SIG-M5 (cell line): Measurements from ENCODE around the gene ANK3.

Experiments used
- DNase-seq: peaks from one replicate; lab custom pipeline; 2025; lab: John Stamatoyannopoulos, UW

Gene ANK3

DNA sequence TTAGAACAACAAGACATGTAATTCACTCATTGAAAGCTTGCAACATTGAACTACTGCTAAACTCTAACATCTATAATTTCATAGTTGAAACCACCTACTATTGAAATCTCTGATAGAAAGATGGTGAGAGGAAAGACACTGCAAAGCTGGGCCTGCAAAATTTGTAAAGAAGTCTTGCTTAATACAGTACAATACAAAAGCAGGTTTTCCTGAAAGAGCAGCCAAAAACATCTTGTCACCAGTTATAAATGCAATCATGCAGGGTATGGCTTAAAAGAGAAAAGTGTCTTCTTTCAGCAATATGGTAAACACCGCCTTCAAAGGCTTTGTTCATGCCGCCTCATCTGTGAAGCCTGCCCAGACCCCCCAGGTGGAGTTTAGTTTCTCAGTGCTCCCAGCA, 109.2 kb downstream of the ANK3 start:
- DNase-seq = no peak

DNA sequence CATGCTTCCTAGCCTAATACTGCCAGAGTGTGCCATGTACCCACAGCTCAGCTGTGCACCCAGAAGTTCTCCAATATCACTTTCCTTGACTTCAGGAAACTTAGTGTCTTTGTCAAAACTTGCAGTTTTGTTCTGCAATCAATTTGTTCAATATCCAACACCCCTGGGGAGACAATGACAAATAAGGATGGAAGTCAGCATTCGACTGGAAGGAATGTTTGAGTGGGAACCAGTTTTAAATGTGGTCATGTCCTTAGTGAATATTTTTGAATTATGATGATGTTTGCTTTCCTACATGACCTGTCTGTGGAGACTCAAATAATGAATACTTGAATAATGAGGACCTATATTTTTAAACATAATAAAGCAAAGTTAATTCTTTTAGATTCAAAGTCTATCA, 112.0 kb downstream of the ANK3 start:
- no peak for DNase-seq

DNA sequence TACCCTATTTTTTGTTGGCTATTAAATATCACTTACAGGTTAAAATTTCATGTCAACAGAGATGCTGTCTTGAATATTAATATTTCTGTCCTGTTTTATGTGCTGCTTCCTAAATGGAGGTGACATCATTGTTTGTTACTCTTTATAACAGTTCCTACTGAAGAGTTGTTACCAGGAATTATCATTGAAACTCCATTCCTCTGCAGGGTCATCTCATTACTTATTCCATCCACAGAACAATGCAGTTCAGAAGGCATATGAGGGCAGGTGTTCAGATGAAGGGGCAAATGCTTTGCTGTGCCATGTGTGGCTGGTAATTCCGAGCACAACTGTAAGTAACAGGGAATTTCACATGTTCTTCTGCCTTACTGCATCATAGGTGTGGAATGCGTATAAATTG, 113.4 kb downstream of the ANK3 start:
- no peak for DNase-seq

DNA sequence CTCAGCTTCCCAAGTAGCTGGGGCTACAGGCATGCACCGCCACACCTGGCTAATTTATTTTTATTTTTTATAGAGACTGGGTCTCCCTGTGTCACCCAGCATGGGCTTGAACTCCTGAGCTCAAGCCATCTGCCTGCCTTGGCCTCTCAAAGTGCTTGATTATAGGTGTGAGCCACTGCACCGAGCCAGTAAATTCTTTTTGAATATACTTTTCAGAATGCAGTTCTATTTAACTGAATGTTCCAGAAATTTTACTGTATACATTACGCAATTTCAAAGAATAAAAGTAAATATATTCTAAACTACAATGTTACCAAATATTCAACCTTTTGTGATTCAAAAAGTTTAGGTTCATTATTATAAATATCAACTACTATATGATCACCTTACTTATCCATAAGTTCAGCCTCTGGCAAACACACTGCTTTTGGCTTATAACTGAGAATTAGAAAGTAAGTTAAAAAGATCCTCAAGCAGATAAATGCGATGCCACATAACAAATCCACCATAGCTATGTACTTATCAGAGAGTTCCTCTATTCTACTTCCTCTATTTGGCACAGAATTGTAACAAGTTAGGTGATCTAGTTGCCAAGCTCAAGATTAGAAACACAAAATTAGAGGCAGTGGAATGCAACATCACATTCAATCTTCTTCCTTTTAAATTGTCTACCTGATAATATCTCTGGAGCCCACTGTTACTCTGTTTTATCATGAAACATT, 118.2 kb downstream of the ANK3 start:
- no peak for DNase-seq

DNA sequence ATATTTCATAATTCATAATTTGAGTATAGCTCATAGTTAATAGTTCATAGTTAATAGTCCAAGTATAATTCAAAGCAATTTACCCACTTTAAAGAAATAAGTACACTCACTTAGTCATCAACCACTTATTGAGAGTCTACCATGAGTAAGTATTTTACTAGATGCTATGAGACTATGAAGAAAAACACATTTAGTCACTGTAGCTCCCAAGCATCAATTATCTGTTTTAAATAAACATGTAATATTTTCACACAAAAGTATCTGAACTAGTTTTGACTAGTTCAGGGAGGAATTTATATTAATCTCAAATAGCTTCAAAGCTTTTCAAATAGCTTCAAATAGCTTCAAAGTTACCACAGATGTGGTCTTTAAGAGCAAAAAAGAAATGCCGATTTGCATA, 119.2 kb downstream of the ANK3 start:
- no peak for DNase-seq

DNA sequence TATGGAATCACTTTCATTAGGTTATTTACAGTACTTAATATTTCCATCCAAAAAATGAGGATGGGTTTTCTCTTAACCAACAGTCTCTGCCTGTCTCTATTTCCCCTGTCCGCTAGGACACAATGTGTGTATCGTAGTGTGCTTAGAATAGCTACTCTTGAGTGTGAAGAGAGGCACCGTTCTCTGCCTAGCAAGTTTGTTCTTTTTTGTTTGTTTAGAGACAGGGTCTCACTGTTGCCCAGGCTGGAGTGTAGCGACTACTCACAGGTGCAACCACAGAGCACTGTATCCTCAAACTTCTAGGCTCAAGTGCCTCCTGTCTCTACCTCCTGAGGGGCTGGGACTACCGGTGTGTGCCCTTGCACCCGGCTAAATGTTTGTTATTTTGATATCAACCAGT, 121.9 kb downstream of the ANK3 start:
- DNase-seq = no peak

DNA sequence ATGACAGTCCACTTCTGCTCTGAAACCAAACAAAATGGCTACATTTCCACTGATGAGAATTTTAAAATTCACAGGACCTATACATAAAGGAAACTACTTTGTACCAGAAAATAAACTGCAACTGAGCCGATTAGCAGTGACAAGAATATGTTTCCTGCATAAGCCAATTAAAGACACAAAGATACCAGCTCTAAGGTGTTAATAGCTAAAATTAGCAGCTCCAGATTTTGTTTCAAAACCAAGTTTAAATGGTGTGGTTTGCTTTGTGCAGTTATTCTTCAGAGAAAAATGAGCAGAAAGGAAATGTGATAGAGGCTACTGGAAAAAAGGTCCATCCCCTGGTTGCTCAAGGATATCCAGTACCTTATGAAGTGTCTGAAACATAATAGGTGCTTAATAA, 123.2 kb downstream of the ANK3 start:
- DNase-seq = no peak

DNA sequence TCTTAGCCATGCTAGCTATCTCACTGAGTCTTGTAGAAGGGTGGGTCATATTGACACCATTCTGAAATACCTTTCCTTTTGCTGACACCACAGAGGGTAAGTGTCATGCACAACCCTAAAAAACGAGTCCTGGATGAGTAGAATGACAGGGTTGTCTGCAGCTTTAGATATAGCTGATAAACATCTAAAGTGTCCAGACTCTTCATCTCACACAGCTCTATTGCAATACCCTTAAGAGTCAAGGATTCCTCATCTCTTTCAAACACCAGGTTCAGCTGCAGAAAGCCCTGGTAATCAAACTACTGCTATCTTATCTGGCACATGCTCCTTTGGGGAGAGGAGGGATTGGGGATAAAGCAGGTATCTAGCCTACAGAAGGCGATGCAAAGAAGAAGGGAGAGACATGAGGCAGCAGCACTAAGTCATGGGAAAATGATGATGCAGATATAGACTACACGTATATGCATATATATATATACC, 127.0 kb downstream of the ANK3 start:
- no peak for DNase-seq

DNA sequence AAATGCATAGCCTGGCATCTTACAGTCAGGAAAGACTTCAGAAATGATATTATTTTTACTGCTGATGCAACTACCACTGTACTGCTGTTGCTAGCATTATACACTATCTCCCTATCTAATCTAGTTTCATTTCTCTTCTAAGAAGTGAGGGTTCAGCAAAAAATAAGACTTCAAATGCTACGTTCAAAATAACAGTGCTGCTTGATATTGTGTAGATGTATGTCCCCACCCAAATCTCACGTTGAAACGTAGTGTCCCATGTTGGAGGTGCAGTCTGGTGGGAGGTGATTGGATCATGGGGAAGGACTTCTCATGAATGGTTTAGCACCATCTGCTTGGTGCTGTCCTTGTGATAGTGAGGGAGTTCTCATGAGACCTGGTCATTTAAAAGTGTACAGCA, 129.4 kb downstream of the ANK3 start:
- DNase-seq = no peak

DNA sequence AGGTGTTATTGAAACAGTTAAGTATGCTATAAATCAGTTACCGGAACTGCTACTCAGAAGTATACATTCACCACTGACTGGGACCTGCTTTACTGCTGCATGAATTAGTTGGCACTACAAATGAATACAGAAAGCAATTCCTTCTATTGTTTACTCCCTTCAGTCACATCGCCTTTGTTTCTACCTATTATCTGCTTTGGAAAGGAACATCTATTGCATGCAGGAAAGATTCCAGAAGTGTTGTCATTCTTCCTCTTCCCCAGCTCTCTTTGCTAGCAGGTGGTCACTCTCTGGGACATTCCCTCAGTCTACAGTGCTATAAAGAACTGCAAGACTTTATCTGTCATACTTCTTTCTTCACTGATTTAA, 131.3 kb downstream of the ANK3 start:
- no peak for DNase-seq

DNA sequence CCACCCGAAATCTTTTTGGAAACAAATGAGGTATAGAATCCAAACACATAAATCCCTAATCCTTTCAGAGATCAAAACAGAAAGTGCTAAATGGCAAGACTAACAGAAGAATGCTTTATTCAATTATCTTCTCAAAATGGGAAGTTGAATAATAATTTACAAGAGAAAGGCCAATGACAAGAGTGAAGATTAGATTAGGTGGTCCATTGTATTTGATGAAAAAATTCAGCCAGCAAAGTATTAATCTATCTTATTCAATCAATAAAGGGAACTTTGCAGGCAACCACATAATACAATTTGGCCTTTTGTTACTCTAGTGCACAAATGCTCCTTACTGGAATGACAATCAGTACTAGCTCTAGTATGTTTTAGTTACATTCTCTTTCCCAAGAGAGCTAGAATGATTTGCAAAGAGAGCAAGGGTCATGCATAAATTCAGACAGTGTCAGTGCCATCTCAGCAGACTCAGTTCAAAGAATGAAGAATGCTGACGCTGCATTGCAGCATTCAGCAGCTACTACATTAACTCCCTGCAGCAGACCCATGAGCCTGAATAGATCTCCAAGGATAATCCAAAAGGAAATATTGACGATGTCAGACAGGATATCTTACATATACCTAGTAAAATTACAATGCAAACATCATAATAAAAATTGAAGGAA, 131.8 kb downstream of the ANK3 start:
- no peak for DNase-seq

DNA sequence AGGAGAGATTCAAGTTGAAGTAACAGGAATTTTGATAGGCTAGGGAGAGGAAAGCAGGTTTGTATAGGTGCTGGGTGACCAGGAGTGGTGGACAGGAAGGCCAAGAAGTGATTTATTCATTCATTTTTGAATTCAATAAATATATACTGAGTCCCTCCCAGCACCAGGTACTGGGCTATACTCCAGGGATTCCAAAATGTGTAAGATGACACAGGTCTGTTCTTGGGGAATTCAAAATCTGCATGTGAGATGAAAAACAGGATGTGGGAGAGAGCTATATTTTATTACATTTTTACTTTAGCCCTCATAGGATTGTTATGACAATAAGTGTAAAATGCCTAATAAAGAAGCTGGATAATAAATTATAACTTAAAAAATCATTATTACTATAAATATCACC, 134.9 kb downstream of the ANK3 start:
- DNase-seq = no peak

DNA sequence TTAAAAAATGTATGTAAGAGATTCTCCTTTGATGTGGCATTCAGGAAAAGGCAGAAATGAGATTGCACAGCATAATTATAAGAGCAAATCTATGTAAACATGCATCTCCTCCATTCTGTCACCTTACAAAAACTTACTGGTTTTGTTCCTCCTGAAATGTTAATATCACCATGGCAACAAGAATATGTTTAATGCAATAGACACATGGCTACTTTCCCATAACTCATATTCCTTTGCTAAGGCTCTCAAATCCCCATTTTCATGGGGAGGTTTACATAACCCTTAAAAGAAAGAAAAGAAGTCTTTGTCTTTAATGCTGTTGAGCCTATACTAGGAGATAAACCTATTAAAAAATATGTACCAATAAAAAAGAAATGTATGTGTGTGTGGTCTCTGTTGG, 136.2 kb downstream of the ANK3 start:
- no peak for DNase-seq

DNA sequence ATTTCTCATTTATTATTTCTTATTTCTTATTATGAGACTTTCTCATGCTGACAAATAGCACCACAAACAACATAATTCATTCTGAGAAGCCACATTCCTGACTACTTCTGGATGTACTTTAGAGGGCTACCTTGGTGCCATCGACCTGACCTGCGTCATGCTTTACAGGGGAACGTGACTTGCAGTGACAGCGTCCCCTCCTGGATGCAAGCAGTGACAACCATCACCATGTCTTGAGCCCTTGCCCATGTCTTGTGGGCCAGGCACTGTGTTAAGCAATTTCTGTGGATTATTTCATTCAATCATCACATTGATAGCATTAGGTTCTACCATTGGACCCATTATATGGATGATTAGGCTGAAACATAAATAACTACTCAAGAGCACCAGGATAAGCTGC, 137.0 kb downstream of the ANK3 start:
- no peak for DNase-seq

DNA sequence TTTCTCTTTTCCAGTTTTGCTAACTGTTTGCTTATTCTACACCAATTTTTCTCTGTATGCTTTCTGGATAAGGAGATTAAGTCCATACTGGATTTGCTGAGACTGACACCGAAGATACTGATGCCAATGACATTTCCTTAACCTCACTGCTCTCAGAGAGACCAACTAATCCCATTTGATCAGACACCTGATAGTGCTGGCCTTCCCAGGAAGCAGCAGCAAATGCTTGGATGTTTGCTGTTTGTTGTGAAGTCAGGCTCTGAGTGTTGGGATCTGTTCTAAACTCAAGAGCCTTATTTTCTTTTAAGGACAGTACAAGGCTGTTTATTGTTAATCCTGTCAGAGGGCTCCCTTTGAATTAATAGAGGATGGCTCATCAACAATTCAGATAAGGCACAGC, 143.3 kb downstream of the ANK3 start:
- DNase-seq = no peak

DNA sequence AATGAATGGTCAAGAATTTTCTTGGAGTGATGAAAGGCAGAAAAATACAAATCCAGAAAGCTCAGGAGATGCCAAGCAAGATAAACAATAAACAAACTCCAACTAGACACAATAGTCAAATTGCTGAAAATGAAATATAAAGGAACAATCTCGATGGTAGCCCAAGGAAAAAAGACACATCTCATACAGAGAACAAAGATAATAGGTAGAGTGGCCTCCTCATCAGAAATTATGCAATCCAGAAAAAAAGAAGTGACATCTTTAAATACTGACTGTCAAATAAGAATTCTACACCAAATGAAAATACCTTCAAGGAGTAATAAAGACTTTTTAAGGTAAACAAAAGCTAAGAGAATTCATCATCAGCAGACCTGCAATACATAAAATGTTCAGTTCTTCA, 150.4 kb downstream of the ANK3 start:
- no peak for DNase-seq

DNA sequence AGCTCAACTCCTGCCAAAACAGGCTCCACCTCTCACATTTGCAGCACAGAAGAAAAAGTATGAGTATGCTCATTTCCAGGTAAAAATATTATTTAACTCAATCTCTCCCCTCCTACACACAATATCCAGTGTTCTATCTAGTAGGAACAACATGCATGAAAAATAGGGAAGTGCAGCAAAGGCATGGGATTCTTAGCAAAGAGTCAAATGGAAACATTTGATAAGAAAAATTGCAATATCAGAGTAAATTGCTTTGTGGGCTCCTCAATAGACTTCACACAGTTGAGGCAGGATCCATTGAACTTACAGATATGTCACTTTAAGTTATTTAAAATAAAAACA, 150.9 kb downstream of the ANK3 start:
- DNase-seq = no peak

DNA sequence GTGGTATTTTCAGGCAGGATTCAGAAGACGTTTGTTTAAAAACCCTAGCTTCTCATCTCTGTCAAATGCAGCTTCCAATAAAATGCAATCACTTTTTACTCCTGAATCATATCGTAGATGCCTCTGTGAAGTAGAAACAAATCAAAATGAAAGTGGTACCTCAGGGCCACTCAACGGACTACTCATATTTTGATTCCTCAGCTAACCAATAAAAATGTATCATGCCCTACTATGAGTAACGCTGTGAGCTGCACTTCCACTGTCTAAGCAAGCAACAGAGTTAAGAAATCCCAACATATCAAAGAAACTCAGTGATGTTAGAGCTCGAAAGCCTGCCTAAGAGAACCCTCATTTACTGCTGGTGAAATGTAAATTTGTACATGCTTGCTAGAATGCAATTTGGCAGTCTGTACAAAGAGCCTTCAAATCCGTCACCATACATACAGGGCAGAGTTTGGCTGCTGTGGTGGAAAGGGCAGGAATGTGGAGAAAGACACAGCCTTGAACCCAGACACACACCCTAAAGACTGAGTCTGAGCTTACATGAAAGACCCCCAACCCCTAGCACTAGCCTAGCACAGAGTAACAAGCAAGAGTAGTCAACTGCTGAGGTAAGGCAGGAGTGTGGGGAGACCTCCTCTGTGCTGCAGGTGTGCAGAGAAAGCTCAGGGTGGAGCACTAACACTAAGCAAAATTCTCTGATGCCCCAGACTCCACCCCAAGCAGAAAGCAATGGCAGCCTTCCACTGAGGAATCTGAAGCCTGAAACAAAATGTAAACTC, 151.5 kb downstream of the ANK3 start:
- no peak for DNase-seq

DNA sequence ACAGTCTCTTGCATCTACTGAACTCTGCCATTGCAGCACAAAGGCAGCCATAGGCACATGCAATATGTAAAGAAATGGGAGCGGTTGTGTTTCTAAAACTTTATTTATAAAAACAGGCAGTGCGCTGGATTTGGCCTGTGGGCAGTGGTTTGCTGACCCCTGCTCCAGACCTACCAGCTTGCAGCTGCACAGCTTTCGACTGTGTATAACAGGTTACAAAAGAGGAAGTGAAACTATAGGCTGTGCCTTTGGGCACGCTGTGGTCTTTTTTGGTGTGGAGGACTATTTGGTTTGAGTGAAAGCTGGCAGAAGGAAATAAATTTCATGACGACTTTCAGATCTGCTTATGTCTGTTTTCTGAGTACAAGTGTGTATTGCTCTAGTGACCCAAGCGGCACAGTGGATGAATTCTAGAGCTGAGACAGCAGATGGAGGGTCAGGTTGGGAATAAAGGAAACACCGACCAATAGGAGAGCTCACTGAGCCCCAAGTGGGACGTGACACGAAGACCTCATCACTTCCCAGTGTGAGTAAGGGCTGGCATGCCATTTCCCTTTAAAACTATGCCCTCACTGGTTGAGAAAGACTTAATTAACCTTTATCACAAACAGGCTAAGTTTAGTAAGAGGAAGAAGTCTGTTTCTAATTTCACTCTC, 152.7 kb downstream of the ANK3 start:
- DNase-seq = peak; percentile 82

DNA sequence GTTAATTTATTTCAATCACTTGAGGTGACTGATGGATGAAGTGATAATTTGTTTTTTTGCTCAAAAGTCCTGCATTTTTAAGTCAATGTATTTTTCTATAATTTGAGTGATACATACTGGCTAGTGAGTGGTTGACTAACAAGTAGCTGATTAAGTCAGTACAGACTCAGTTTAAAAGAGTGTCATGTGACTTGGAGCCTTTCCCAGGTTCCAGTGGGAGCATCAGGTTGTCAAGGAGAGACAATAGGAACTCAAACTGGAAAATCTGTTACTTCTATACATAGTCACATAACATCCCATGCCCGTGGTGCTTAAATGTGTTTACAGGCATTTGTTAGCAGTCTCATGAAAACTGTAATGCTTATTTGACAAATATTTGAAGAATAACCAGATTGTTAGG, 154.7 kb downstream of the ANK3 start:
- no peak for DNase-seq

DNA sequence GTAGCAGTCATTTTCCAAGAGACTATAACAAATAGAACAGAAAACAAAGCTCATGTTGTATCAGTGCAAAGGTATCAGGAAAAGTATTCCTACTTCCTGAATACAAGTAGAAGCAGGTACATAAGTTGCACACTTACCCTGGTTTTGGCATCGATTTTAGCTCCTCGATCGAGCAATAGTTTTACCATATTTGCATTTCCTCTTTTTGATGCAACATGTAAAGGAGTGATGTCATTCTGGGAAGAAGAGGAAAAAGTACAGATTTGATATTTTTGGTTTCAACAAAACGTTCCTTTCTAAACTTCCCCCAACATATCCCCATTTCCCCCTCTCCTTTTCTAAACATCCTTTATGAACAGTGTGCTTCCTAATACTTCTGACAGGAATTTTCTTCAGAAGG, 155.1 kb downstream of the ANK3 start:
- DNase-seq = no peak

DNA sequence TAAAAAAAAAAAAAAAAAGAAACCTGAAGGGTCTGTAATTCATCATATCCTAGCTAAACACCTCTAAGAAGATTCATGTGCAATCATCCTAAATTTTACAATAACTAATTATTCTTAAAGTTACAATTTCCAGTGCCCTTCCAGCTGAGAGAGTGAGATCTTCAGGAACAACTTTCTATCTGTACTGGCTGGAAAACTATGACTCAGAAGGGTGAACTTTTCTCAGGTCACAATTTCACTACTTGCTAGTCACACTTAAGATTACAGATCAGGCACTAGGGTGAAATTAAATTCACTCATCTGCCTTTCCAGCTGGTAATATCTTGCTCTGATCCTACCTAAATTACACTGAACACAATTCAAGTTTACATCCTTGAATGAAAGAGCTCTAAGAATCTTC, 158.8 kb downstream of the ANK3 start:
- no peak for DNase-seq
